HG02588 (cell line): Measurements from ENCODE around the gene ZNF714.

ENCODE experiments used
- ATAC-seq: cut with Tn5 transposase; IDR thresholded peaks from one replicate; pipeline ENCODE4 v1.9.1; 2021; ENCODE audit warnings: mild to moderate bottlenecking, moderate library complexity; ENCODE audit not compliant: unreplicated experiment

ZNF714 gene

DNA sequence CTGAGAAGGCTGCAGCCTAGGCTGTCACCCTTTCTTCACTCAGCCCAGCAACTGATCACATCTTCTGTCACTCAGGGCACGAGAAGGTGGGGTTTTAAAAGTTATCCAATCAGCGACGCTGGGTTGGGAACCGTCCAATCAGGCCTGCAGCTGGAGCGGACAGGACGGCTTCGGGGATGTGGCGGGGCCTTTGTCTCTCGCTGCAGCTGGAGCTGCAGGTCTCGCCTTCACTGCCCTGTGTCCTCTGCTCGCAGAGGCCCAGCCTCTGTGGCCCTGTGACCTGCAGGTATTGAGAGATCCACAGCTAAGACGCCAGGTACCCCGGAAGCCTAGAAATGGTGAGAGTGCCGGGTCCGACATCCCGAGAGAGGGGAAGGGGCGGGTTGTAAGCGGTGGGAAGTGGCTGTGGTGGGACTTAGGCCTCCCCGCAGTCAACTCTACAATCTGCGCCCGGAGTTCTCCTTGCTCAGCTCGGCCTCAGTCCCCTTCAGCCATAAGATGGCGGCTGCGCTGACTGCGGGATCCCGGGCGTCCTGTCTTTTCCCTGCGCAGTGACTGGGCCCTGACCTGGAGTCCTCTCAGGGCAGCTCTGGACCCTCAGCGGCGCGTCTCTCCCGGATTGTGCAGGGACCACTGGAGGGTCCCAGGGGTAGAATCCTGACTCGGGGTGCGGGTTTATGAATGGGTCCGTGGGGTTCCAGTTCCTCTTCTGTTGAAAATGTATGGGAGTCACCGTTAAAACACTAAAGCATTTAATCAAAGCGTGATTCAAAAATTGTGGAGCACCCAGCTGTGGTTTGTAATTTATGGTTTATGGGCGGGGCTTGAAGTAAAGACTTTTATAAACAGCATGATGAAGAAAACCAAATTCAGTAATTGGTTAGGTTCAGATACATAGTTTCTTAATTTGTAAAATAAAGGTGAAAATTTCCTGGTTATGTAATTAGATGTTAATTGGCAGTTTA, at the start of gene ZNF714:
Gene ZNF714 (plus strand): TSS at position 193 of the 965 bp plus-strand sequence. CDS start 16,066 bp downstream, outside the sequence.
- ATAC-seq, result peak; percentile 96

DNA sequence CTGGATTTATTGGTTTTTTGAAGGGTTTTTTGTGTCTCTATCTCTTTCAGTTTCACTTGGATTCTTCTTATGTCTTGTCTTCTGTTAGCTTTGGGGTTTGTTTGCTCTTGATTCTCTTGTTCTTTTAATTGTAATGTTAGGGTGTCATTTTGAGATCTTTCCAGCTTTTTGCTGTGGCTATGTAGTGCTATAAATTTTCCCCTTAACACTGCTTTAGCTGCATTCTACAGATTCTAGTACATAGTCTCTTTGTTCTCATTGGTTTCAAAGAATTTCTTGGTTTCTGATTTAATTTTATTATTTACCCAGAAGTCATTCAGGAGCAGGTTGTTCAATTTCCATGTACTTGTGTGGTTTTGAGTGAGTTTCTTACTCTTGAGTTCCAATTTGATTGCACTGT, 37.0 kb upstream of the ZNF714 start:
- ATAC-seq, result no peak

- ATAC-seq, result no peak
Observed at GRCh38 chr19:21046489-21046888, 35.5 kb upstream of the ZNF714 start.

- ATAC-seq, result no peak
Observed at GRCh38 chr19:21047716-21048115, 34.3 kb upstream of the ZNF714 start.

GRCh38 chr19:21052902-21053301, 29.1 kb upstream of the ZNF714 start:
- ATAC-seq, result no peak

- no peak for ATAC-seq
Observed at GRCh38 chr19:21065336-21065735, 16.7 kb upstream of the ZNF714 start.

GRCh38 chr19:21084343-21084742, 2.3 kb downstream of the ZNF714 start:
- ATAC-seq, result no peak

DNA sequence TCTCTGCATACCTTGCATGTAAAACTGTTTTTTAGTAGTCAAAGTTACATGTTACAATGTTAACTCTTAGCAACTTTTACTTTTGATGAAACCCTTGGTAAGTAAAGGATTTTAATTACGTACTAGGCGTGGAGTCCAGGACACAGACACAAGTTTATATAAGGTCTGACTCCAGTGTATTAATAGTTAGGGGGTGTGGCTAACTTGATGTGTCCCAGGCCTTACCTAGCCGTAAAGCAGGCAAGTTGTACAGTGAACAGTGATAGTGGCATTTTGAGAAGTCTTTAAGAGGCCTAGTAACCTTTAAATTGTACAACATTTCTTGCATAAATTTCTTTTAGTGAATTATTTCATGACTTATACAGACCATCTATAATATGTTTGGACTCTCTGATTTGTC, 5.9 kb downstream of the ZNF714 start:
- no peak for ATAC-seq

- no peak for ATAC-seq
Observed at GRCh38 chr19:21092109-21092508, 10.1 kb downstream of the ZNF714 start.

DNA sequence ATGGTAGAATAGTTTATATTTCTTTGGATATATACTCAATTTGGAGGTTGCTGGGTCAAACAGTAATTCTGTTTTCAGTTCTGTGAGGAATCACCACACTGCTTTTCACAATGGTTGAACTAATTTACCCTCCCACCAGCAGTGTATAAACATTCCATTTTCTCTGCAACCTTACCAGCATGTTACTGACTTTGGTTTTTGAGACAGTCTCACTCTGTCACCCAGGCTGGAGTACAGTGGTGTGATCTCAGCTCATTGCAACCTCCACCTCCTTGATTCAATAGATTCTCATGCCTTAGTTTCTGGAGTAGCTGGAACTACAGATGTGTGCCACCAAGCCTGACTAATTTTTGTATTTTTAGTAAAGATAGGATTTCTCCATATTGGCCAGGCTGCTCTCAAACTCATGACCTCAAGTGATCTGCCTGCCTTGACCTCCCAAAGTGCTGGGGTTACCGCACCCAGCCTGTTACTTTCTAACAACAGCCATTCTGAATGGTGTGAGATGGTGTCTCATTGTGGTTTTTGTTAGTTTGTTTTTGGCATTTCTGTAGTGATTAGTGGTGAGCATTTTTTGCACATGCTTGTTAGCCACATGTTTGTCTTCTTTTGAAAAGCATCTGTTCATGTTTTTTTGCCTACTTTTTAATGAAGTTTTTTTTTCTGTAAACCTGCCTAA, 12.5 kb downstream of the ZNF714 start:
- no peak for ATAC-seq

- ATAC-seq, result no peak
Observed at GRCh38 chr19:21098291-21098690, 16.3 kb downstream of the ZNF714 start.

DNA sequence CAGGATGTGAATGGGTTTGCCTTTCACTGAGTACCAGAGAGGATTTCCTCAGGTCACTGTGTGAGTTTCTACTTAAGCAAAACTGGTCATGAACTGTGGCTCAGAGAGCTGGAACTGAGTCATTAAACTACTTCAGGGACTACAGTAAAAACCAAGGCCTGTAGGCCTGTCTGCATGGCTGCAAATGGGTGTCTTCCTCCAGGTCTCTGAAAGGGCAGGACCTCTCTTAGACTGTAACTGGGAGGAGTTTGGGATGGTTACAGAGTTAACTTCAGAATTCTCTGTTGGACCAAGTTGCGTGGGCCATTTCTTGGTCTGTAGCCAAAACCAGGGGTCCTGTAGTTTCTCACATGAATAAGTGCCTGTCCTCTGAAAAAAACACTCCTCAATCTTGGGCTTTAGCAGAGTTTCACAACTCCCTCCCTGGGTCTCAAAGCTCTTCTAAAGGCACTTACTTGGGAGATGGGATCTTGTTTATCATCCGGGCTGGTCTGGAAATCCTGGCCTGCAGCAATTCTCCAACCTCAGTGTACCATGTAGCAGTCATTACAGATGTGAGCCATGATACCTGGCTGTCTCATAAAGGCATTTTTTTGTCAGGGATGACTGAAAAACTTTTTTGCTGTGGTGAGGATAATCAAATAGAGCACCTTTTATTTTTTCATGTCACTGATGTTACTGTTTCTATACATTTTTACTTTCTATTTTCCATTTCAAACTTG, 19.7 kb downstream of the ZNF714 start:
- ATAC-seq, result no peak

DNA sequence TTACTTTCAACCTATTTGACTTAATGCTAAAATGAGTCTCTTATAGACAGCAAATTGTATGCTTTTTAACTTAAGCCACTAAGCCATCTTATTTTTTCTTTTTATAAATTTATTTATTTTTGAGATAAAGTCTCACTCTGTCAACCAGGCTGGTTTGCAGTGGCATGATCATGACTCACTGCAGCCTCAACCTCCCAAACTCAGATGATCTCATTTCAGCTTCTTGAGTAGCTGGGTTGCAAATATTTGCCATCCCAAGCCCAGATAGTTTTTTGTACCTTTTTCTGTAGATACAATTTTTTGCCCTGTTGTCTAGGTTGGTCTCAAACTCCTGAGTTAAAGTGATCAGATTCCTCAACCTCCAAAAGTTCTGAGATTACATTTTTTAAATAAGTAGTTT, 27.1 kb downstream of the ZNF714 start:
- no peak for ATAC-seq

GRCh38 chr19:21110183-21110582, 28.2 kb downstream of the ZNF714 start:
- no peak for ATAC-seq

- no peak for ATAC-seq
Observed at GRCh38 chr19:21115430-21115829, 33.4 kb downstream of the ZNF714 start.

GRCh38 chr19:21117041-21117907, 35.3 kb downstream of the ZNF714 start:
- ATAC-seq, result no peak

GRCh38 chr19:21126078-21126477, 44.1 kb downstream of the ZNF714 start:
- no peak for ATAC-seq

DNA sequence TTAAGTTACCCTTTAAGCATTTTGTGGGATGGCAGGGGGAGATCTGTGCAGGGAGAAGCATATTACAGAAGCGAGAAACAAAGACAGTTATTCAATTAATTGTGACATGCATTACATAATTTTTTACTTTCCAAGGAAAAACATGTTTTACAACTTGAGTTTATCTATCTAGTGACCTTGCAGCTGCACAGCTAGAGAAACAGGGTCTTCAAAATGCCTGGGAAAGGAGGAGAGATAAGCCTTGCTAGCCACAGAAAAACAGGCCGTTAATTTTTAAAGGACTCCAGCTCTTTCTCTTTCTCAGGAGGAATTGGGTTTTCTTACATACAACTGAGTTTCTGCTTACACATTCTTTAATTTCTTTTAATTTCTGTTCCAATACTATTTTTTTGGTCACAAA, 45.0 kb downstream of the ZNF714 start:
- no peak for ATAC-seq

DNA sequence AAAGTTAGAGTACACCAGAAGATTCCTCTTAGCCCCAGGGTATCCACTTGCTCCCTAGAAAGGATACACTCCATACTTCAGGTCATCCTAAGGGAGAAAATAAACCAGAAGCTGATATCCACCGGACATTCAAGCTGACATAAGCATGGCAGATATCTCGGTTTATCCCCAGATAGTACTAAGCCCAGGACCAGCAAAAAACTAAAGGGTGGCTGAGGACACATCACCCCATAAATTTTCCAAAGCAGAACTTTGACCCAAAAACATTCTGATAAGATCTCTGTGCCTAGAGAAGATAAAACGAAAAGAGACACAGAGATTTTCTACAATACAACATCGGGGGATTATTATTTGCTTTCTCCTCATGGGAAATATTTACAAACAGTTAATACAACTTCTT, 45.9 kb downstream of the ZNF714 start:
- no peak for ATAC-seq

DNA sequence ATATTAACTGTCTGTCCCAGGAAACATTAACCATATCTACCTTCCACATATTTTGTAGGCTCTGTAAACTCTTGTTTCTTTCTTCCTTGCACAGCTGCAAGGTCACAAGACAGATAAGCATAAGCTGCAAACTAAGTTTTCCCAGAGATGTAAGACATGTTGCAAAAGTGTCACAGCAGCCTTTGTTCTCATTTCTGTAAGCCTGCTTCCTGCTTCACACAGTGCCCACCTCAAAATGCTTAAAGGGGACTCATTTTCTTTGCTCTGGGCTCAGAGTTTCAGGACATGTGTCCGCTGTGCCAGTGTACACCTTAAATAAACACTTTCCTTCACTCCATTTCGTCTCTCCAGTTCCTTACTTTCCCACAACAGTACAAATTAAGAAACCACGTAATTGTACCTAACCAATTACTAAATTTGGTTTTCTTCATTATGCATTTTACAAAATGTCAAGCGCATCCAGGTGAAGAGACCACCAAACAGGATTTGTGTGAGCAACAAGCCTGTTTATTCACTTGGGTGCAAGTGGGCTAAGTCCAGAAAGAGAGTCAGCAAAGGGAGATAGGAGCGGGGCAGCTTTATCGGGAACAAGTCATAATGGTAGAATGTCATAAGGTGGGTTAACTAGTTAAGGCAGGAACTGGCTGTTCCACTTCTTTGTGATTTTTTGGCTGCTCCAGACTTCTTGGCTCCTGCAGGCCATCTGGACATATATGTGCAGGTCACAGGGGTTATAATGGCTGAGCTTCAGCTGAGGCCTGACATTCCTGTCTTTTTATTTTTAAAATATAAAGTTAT, 47.1 kb downstream of the ZNF714 start:
- no peak for ATAC-seq
